Gastroesophageal sphincter (tissue), 4 donors: ENCODE data around the gene BARHL1. TPM values are rescaled to one million over a fixed set of nuclear protein-coding genes. Genes with fewer than 3 reads are reported as not detected.

Experiments used
- ATAC-seq: fragments of 150-250 bp; one replicate; pipeline ENCODE4 v1.9.1; 2016; ENCODE audit warnings: mild to moderate bottlenecking, moderate library complexity
- H3K27ac ChIP-seq, 4 donors: fragments of 200-600 bp; sonication (generic) in 3 of 4; 1 replicate in 3 of 4; 2 replicates in 1 of 4; pipeline ENCODE4 v1.5.1; 2016 to 2019
- H3K27me3 ChIP-seq: fragments of 200-600 bp; sonication (generic); one replicate; pipeline ENCODE4 v1.5.1; 2019
- H3K36me3 ChIP-seq, 2 donors: fragments of 200-600 bp; sonication (generic); one replicate each; pipeline ENCODE4 v1.5.1; 2019; ENCODE audit warnings: control low read depth in 1 of 2
- H3K4me1 ChIP-seq, 3 donors: fragments of 200-600 bp; sonication (generic); 1 replicate in 2 of 3; 2 replicates in 1 of 3; pipeline ENCODE4 v1.5.1; 2016 to 2019; ENCODE audit warnings: control low read depth in 2 of 3
- H3K4me3 ChIP-seq, 2 donors: fragments of 200-600 bp; sonication (generic); one replicate each; pipeline ENCODE4 v1.5.1; 2019; ENCODE audit warnings: mild to moderate bottlenecking in 1 of 2, moderate library complexity in 1 of 2
- H3K9me3 ChIP-seq, 3 donors: fragments of 200-600 bp; sonication (generic); one replicate each; pipeline ENCODE4 v1.5.1; 2017 to 2019; ENCODE audit warnings: control low read depth in 2 of 3
- CTCF ChIP-seq, 4 experiments: fragments of 200-600 bp in 2 of 4; fragments of 450-650 bp in 2 of 4; sonication (generic) in 1 of 4; IDR thresholded peaks; one replicate each; pipeline ENCODE4 v1.5.1; 2017 to 2019; ENCODE audit warnings: antibody characterized with exemption in 4 of 4, mild to moderate bottlenecking in 2 of 4, moderate library complexity in 2 of 4
- EP300 ChIP-seq: sonication (generic); formaldehyde crosslinking; IDR thresholded peaks from one replicate; pipeline ENCODE4 v1.6.1; 2017; ENCODE audit warnings: antibody characterized with exemption, mild to moderate bottlenecking
- POLR2A ChIP-seq, 2 donors: fragments of 450-650 bp; IDR thresholded peaks; one replicate each; pipeline ENCODE4 v1.6.1; 2017; ENCODE audit warnings: antibody characterized with exemption in 2 of 2, mild to moderate bottlenecking in 2 of 2, moderate library complexity in 1 of 2
- POLR2AphosphoS5 ChIP-seq: sonication (generic); formaldehyde crosslinking; IDR thresholded peaks from one replicate; pipeline ENCODE4 v1.6.1; 2017; ENCODE audit warnings: antibody characterized with exemption
- WGBS, 2 donors: methylation state at CpG; one replicate each; pipeline ENCODE4 v1.1.5; 2018; ENCODE audit warnings: low coverage in 1 of 2; 5-methylcytosine and 5-hydroxymethylcytosine counted together
- total RNA-seq, 4 donors: library from RNA; depleted of rRNA; stranded (reverse); fragments of >200 nt; gene quantifications; one replicate each; pipeline ENCODE4 v1.1.0, GENCODE V29; 2016

BARHL1 gene
- total RNA-seq, 4 donors from 2014 or later = not detected

GRCh38 chr9:132554755-132555154, 27.7 kb upstream of the BARHL1 start:
- Histone ChIP-seq H3K27me3 (peaks cover 70% of the 10 kb centered on the region), H3K4me3 (no peak overlapping the region), H3K4me1 (no peaks in the 10 kb centered on the region), H3K36me3 (no peaks in the 10 kb centered on the region), H3K27ac (no peak overlapping the region), H3K9me3 (no peaks in the 10 kb centered on the region)
- ATAC-seq = no peak
- TF ChIP-seq CTCF (IDR thresholded peaks at IDR 0.05) = no peak
- 91 to 100% methylated on average over 2 of the region's 2 CpGs for WGBS, 2 donors

- Histone ChIP-seq H3K36me3 (no peaks in the 10 kb centered on the region), H3K27me3 (peaks cover 69% of the 10 kb centered on the region), H3K4me3 (no peak overlapping the region), H3K27ac (no peak overlapping the region), H3K4me1 (no peaks in the 10 kb centered on the region), H3K9me3 (no peaks in the 10 kb centered on the region)
- WGBS, 2 donors = 72 to 87% methylated on average over 3 to 4 of the region's 8 CpGs
- no peak for TF ChIP-seq EP300
- TF ChIP-seq POLR2A (IDR thresholded peaks at IDR 0.05) = no peak
- no peak for ATAC-seq
Observed at GRCh38 chr9:132555528-132555927, 26.9 kb upstream of the BARHL1 start.

GRCh38 chr9:132556235-132556634, 26.2 kb upstream of the BARHL1 start:
- no peak for ATAC-seq
- H3K27me3 ChIP-seq = peaks cover 76% of the 10 kb centered on the region
- no peak for TF ChIP-seq POLR2AphosphoS5
- no peak for TF ChIP-seq CTCF (IDR thresholded peaks at IDR 0.05)
- TF ChIP-seq POLR2A (IDR thresholded peaks at IDR 0.05) = no peak
- no peak for TF ChIP-seq EP300
- H3K9me3 ChIP-seq = no peaks in the 10 kb centered on the region
- no peak overlapping the region for H3K4me3 ChIP-seq
- no peaks in the 10 kb centered on the region for H3K36me3 ChIP-seq
- 67% methylated on average over 1 of the region's 6 CpGs; no CpG with 5 or more reads in 1 of the 2 donors for WGBS, 2 donors
- H3K27ac ChIP-seq = no peak overlapping the region
- H3K4me1 ChIP-seq = no peaks in the 10 kb centered on the region

GRCh38 chr9:132556714-132557113, 25.7 kb upstream of the BARHL1 start:
- no peaks in the 10 kb centered on the region for H3K36me3 ChIP-seq
- no peaks in the 10 kb centered on the region for H3K4me1 ChIP-seq
- H3K4me3 ChIP-seq = no peak overlapping the region
- H3K9me3 ChIP-seq = no peaks in the 10 kb centered on the region
- H3K27ac ChIP-seq = no peak overlapping the region
- TF ChIP-seq EP300 (no peak), CTCF (IDR thresholded peaks at IDR 0.05) (no peak), POLR2AphosphoS5 (no peak), POLR2A (IDR thresholded peaks at IDR 0.05) (no peak)
- WGBS, 2 donors = 66 to 79% methylated on average over 9 to 16 of the region's 26 CpGs
- ATAC-seq = no peak
- peaks cover 75% of the 10 kb centered on the region for H3K27me3 ChIP-seq

GRCh38 chr9:132557159-132557558, 25.2 kb upstream of the BARHL1 start:
- Histone ChIP-seq H3K9me3 (no peaks in the 10 kb centered on the region), H3K27me3 (peaks cover 75% of the 10 kb centered on the region), H3K36me3 (no peaks in the 10 kb centered on the region), H3K27ac (no peak overlapping the region), H3K4me3 (no peak overlapping the region), H3K4me1 (no peaks in the 10 kb centered on the region)
- WGBS, 2 donors = no CpG with 5 or more reads among the region's 15 CpGs
- no peak for TF ChIP-seq POLR2A (IDR thresholded peaks at IDR 0.05)
- ATAC-seq = no peak

GRCh38 chr9:132559711-132560110, 22.7 kb upstream of the BARHL1 start:
- Histone ChIP-seq H3K4me3 (no peak overlapping the region), H3K27ac (no peak overlapping the region), H3K9me3 (no peaks in the 10 kb centered on the region), H3K4me1 (no peaks in the 10 kb centered on the region), H3K27me3 (peaks cover 81% of the 10 kb centered on the region), H3K36me3 (no peaks in the 10 kb centered on the region)
- TF ChIP-seq POLR2AphosphoS5 (no peak), CTCF (IDR thresholded peaks at IDR 0.05) (no peak), EP300 (no peak), POLR2A (IDR thresholded peaks at IDR 0.05) (no peak)
- 89 to 90% methylated on average over 2 of the region's 2 CpGs for WGBS, 2 donors
- ATAC-seq = no peak
